ENCODE data around the gene PLN. TPM values are rescaled to one million over a fixed set of nuclear protein-coding genes. Genes with fewer than 3 reads are reported as not detected.

PLN gene
- total RNA-seq (10 to 100 TPM in 4 of 7 donors, 1 to 10 TPM in 3; 1.5 to 38.7 (median 10.6) TPM), polyA plus RNA-seq (100 to 1,000 TPM in 1 of 2 donors, 10 to 100 TPM in 1; 22.7 to 110 TPM)
- long read RNA-seq, donor 1, transcript PLN-201 (2 exons, 2,001 nt), result major isoform, 17 of 19 reads
- long read RNA-seq, donor 1, partial matches to known transcripts, result 0 of 19 reads
- long read RNA-seq, donor 1, other reads (novel, unspliced or antisense), result 2 of 19 reads
- long read RNA-seq, donor 2, result 0 reads
- long read RNA-seq, donor 3, transcript PLN-201 (2 exons, 2,001 nt), result major isoform, 32 of 33 reads
- long read RNA-seq, donor 3, partial matches to known transcripts, result 0 of 33 reads
- long read RNA-seq, donor 3, other reads (novel, unspliced or antisense), result 1 of 33 reads

DNA sequence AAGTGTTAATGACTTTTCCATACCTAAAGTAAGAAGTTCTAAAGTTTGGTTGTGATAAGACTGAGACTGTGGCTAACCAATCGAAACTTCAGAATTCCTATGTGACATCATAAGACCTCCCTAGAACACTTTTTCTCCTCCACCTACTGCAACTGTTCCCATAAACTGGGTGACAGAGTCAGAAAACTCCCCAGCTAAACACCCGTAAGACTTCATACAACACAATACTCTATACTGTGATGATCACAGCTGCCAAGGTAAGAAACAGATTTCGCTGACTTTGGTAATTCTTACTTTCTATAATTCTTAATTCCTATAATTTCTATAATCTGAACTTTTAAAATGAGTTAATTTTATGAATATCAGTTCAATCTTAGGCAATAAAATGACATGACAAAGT is at the start of gene PLN:
Gene PLN, plus strand, starts transcription at position 161 of the 400 bp plus-strand sequence. CDS start 10,626 bp downstream, outside the sequence.
- WGBS, 3 donors, result 72 to 83% (median 79%) methylated on average over 3 of the region's 3 CpGs
- Histone ChIP-seq H3K27me3 (no peaks in the 10 kb centered on the region), H3K9me3 (no peaks in the 10 kb centered on the region), H3K36me3 (no peaks in the 10 kb centered on the region), H3K27ac (no peak within 1 kb of the TSS), H3K4me1 (ENCODE audit: insufficient read depth) (no peaks in the 10 kb centered on the region), H3K4me3 (peak within 1 kb of the TSS; percentile 26)
- TF ChIP-seq POLR2A (IDR thresholded peaks at IDR 0.05) (no peak), EP300 (IDR thresholded peaks at IDR 0.05) (no peak), CTCF (IDR thresholded peaks at IDR 0.05) (no peak)
- intact Hi-C loops (cut with DNase I), result no loop called here
- DNase-seq, result no peak

DNA sequence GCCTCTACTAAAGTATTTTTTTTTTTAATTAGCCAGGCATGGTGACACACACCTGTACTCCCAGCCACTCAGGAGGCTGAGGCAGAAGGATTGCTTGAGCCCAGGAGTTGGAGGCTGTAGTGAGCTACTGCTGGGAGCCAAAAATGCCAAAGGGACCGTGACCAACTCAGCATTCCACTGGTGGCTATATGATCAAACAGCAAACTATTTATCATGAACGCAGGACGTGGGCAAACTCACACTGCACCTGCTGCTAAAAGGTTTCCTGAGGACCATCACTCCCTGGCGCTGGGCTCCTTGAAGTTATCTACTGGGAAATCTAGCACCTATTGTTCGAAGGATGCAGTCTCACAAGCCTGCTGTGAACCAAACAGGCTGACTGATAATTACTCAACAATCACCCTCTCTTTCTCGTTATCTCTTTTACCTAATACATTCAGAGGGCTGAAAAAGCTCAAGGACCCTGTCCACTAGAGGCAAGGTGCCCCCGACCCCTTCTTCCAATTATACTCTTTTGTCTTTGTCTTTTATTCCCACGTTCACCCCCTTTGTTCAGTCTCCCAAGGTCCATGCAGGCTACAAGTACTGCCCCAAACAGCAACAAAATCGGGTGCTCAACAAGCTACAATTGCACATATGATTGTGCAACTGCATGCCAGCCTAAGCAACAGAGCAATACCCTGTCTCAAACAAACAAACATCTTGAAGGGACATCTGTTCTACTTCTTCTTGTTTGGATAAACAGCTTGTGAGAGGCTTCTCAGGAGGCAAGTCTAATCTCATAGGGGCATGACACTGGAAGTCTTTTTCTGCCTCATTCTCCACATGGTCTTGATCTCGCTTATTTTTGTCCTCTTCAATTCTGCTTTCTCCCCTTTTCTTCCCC is 47.7 kb upstream of the PLN start:
- intact Hi-C loops (cut with DNase I), result no loop called here

DNA sequence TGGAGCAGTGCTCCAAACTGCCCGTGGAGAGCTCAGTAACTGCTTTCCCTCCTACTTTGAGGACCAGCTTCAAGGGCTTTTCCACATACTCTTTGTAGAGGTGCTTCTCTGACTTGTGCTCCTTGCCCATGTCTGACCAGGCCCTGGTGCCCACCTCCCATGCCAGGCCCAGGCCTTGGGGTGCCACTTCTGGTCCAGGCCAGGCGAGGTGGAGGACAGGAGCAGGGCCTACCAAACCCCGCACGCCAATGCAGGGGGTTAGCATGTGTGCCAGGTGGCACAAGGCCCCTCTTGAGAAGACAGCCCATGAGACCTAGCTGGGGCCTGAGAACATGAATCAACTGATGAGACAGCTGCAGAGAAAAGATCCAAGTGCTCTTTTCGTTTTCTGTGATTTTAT is 47.0 kb upstream of the PLN start:
- no peak for DNase-seq
- Histone ChIP-seq H3K4me3 (no peak overlapping the region), H3K9me3 (no peaks in the 10 kb centered on the region), H3K4me1 (ENCODE audit: insufficient read depth) (no peaks in the 10 kb centered on the region), H3K27me3 (no peaks in the 10 kb centered on the region), H3K36me3 (no peaks in the 10 kb centered on the region), H3K27ac (no peak overlapping the region)
- intact Hi-C loops (cut with DNase I), result no loop called here
- WGBS, 3 donors, result 75 to 95% (median 91%) methylated on average over 5 of the region's 5 CpGs
- no peak for TF ChIP-seq CTCF (IDR thresholded peaks at IDR 0.05)
- no peak for TF ChIP-seq POLR2A (IDR thresholded peaks at IDR 0.05)
- no peak for TF ChIP-seq EP300 (IDR thresholded peaks at IDR 0.05)

More for the DNA sequence above, 47.7 kb upstream of the PLN start:
- DNase-seq, result no peak
- TF ChIP-seq POLR2A (IDR thresholded peaks at IDR 0.05), result no peak
- H3K4me1 ChIP-seq (ENCODE audit: insufficient read depth), result no peaks in the 10 kb centered on the region
- 94 to 97% (median 96%) methylated on average over 10 of the region's 10 CpGs for WGBS, 3 donors
- H3K27ac ChIP-seq, result no peak overlapping the region
- no peaks in the 10 kb centered on the region for H3K9me3 ChIP-seq
- no peaks in the 10 kb centered on the region for H3K27me3 ChIP-seq
- H3K36me3 ChIP-seq, result no peaks in the 10 kb centered on the region
- H3K4me3 ChIP-seq, result no peak overlapping the region

- no peak overlapping the region for H3K4me3 ChIP-seq
- intact Hi-C loops (cut with DNase I), result no loop called here
- H3K27ac ChIP-seq, result no peak overlapping the region
- TF ChIP-seq CTCF (IDR thresholded peaks at IDR 0.05), result no peak
- TF ChIP-seq POLR2A (IDR thresholded peaks at IDR 0.05), result no peak
- no peak for TF ChIP-seq EP300 (IDR thresholded peaks at IDR 0.05)
- 54 to 70% (median 60%) methylated on average over 1 of the region's 1 CpG for WGBS, 3 donors
- no peaks in the 10 kb centered on the region for H3K36me3 ChIP-seq
- H3K9me3 ChIP-seq, result no peaks in the 10 kb centered on the region
- H3K4me1 ChIP-seq (ENCODE audit: insufficient read depth), result no peaks in the 10 kb centered on the region
- no peak for DNase-seq
- H3K27me3 ChIP-seq, result no peaks in the 10 kb centered on the region
These were observed 46.3 kb upstream of the PLN start for GRCh38 chr6:118501765-118502164.

Data from ovary (tissue), 10 donors.